K562 (cell line): ENCODE data around the gene PDCD6IP. TPM values are rescaled to one million over a fixed set of nuclear protein-coding genes. Genes with fewer than 3 reads are reported as not detected.
A peak's percentile ranks its signal among the peaks of the same experiment; 100 is the strongest.

Experiments
- ADNP ChIP-seq: fragments of 200-800 bp; sonication (Bioruptor generic); IDR thresholded peaks from 2 replicates; pipeline ENCODE4 v1.6.1; 2016; ENCODE audit warnings: missing genetic modification characterization, missing compliant biosample characterization
- HDAC8 ChIP-seq: fragments of 450-650 bp; IDR thresholded peaks from 2 replicates; pipeline ENCODE4 v1.6.1; 2016; ENCODE audit warnings: mild to moderate bottlenecking, missing genetic modification characterization, moderate library complexity, missing compliant biosample characterization
- HMGN3 ChIP-seq: IDR thresholded peaks from 2 replicates; pipeline ENCODE4 v1.6.1; 2011; ENCODE audit warnings: borderline replicate concordance, low read depth, mild to moderate bottlenecking, mixed read lengths, low read length; ENCODE audit not compliant: insufficient read length; ENCODE audit errors: extremely low read depth
- KLF10 ChIP-seq: fragments of 250-450 bp; sonication (Bioruptor Pico); IDR thresholded peaks from 2 replicates; pipeline ENCODE4 v1.6.1; 2021; ENCODE audit warnings: matching md5 sums
- PCBP2 ChIP-seq: fragments of 200-400 bp; formaldehyde crosslinking; IDR thresholded peaks from 2 replicates; pipeline ENCODE4 v1.6.1; 2018; ENCODE audit warnings: low read length, low read depth, mild to moderate bottlenecking, moderate library complexity; ENCODE audit not compliant: poor library complexity, severe bottlenecking
- SLC30A9 ChIP-seq: fragments of 250-450 bp; sonication (Bioruptor Pico); IDR thresholded peaks from 2 replicates; pipeline ENCODE4 v1.8.0; 2022; ENCODE audit warnings: mild to moderate bottlenecking, moderate library complexity
- ZBTB43 ChIP-seq: sonication (generic); formaldehyde crosslinking; IDR thresholded peaks from 2 replicates; pipeline ENCODE4 v1.8.0; 2023; ENCODE audit warnings: mild to moderate bottlenecking, missing genetic modification reagents
- ZNF212 ChIP-seq: fragments of 450-650 bp; formaldehyde crosslinking; IDR thresholded peaks from 2 replicates; pipeline ENCODE4 v1.4.0; 2020; ENCODE audit warnings: mild to moderate bottlenecking
- ZNF324 ChIP-seq: fragments of 250-450 bp; sonication (Bioruptor Pico); IDR thresholded peaks from 2 replicates; pipeline ENCODE4 v1.4.0; 2020; ENCODE audit warnings: mild to moderate bottlenecking
- ZNF699 ChIP-seq: fragments of 250-450 bp; sonication (Bioruptor Pico); IDR thresholded peaks from 2 replicates; pipeline ENCODE4 v1.8.0; 2021; ENCODE audit warnings: mild to moderate bottlenecking, moderate library complexity; ENCODE audit not compliant: insufficient replicate concordance
- polyA plus RNA-seq, 8 experiments: library from polyadenylated mRNA; depleted of rRNA in 4 of 8; stranded (reverse) in 5 of 8; unstranded in 3 of 8; fragments of >200 nt; fragmentation: Nextera tagmentation in 2 of 8; fragmentation: Illumina TruSeq in 1 of 8; extraction: Ambion mirVana in 2 of 8; extraction: Trizol in 1 of 8; gene quantifications; 2 replicates each; pipeline versions ENCODE4 v1.2.1 to v1.2.3, GENCODE V29; 2011 to 2014; ENCODE audit warnings: inconsistent platforms in 1 of 8, missing spikeins in 1 of 8
- total RNA-seq, 7 experiments: library from RNA; depleted of rRNA in 6 of 7; stranded (reverse); fragments of >200 nt in 6 of 7; fragmentation: Illumina TruSeq in 2 of 7; extraction: Trizol in 2 of 7; gene quantifications; 2 replicates each; pipeline versions ENCODE4 v1.2.1 to v1.2.3, GENCODE V29; 2011 to 2021; ENCODE audit warnings: low replicate concordance in 1 of 7
- TF ChIP-seq, protein P1 (sequence below): fragments of 250-450 bp; sonication (Bioruptor Pico); IDR thresholded peaks from 2 replicates; pipeline ENCODE4 v1.4.0; 2020

Gene PDCD6IP
- total and polyA plus RNA-seq, 9 of the 15 experiments (the other 6 are each of a cell fraction or from before 2014, with no cell fraction given): 40.2 to 302 (median 122) TPM

- TF ChIP-seq HMGN3 (no peak), ZNF212 (no peak), ZNF699 (no peak), SLC30A9 (CRISPR knock-in tag) (no peak), ADNP (tag) (peak; percentile 48; the same call in 1 of the 2 replicates), HDAC8 (no peak), ZBTB43 (CRISPR knock-in tag) (no peak), KLF10 (CRISPR knock-in tag) (no peak), ZNF324 (CRISPR knock-in tag) (no peak), PCBP2 (no peak)
- TF ChIP-seq, protein P1, sequence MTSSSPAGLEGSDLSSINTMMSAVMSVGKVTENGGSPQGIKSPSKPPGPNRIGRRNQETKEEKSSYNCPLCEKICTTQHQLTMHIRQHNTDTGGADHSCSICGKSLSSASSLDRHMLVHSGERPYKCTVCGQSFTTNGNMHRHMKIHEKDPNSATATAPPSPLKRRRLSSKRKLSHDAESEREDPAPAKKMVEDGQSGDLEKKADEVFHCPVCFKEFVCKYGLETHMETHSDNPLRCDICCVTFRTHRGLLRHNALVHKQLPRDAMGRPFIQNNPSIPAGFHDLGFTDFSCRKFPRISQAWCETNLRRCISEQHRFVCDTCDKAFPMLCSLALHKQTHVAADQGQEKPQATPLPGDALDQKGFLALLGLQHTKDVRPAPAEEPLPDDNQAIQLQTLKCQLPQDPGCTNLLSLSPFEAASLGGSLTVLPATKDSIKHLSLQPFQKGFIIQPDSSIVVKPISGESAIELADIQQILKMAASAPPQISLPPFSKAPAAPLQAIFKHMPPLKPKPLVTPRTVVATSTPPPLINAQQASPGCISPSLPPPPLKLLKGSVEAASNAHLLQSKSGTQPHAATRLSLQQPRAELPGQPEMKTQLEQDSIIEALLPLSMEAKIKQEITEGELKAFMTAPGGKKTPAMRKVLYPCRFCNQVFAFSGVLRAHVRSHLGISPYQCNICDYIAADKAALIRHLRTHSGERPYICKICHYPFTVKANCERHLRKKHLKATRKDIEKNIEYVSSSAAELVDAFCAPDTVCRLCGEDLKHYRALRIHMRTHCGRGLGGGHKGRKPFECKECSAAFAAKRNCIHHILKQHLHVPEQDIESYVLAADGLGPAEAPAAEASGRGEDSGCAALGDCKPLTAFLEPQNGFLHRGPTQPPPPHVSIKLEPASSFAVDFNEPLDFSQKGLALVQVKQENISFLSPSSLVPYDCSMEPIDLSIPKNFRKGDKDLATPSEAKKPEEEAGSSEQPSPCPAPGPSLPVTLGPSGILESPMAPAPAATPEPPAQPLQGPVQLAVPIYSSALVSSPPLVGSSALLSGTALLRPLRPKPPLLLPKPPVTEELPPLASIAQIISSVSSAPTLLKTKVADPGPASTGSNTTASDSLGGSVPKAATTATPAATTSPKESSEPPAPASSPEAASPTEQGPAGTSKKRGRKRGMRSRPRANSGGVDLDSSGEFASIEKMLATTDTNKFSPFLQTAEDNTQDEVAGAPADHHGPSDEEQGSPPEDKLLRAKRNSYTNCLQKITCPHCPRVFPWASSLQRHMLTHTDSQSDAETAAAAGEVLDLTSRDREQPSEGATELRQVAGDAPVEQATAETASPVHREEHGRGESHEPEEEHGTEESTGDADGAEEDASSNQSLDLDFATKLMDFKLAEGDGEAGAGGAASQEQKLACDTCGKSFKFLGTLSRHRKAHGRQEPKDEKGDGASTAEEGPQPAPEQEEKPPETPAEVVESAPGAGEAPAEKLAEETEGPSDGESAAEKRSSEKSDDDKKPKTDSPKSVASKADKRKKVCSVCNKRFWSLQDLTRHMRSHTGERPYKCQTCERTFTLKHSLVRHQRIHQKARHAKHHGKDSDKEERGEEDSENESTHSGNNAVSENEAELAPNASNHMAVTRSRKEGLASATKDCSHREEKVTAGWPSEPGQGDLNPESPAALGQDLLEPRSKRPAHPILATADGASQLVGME (CRISPR knock-in tag): no peak
These were observed 103.6 kb downstream of the PDCD6IP start (continued) for GRCh38 chr3:33901862-33902563.
